GM21526 (cell line): Measurements from ENCODE around the gene TENT4A.
"Not testable (repeated sequence)": the region's sequence is repeated elsewhere in the genome, so short reads cannot be mapped to it uniquely, and the experiment has no call there.

ENCODE experiments used
- ATAC-seq: cut with Tn5 transposase; IDR thresholded peaks from one replicate; pipeline ENCODE4 v1.9.1; 2021; ENCODE audit warnings: moderate library complexity; ENCODE audit not compliant: unreplicated experiment, low FRiP score

Gene TENT4A

GRCh38 chr5:6713274-6714225 lies at the start of gene TENT4A:
TENT4A (plus strand) TSS chr5:6713432; CDS start chr5:6713984, 552 bp downstream.
- no peak for ATAC-seq

DNA sequence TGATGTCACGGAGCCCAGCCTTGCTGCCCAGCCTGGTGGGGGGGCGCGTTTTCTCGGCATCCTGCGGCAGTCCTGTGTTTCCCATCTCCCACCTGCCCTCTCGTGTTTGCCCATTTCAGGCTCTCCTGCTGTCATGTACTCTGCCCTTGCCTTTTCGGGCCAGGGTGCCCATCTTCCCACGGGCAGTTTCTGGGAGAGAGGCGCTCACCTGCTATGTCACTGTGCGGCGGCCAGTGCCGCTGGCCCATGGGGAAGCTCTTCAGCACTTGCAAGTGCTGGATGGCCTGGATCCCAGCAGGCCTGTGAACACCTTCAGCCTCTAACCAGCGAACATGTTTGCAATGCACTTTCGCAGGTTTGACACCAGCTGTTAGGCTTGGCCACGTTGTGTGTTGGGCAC lies 46.5 kb upstream of the TENT4A start:
- ATAC-seq = no peak

- no peak for ATAC-seq
These were observed 45.6 kb upstream of the TENT4A start for GRCh38 chr5:6667648-6668047.

- ATAC-seq = not testable (repeated sequence)
These were observed 44.5 kb upstream of the TENT4A start for GRCh38 chr5:6668717-6669116.

GRCh38 chr5:6673031-6673430 lies 40.2 kb upstream of the TENT4A start:
- no peak for ATAC-seq

DNA sequence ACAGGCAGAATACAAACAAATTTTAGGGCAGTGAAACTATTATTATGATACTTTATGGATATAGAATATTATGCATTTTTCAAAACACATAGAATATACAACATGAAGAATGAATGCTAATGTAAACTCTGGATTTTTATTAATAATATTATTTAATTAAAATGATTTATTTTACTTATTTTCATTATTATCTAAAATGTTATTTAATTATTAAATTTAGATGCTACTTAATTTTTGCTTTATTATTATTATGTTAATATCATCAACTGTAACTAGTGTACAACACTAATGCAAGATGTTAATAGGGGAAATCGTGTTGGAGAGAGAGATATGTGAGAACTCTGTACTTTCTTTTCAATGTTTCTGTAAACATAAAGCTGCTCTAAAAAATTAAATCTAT lies 39.3 kb upstream of the TENT4A start:
- no peak for ATAC-seq

DNA sequence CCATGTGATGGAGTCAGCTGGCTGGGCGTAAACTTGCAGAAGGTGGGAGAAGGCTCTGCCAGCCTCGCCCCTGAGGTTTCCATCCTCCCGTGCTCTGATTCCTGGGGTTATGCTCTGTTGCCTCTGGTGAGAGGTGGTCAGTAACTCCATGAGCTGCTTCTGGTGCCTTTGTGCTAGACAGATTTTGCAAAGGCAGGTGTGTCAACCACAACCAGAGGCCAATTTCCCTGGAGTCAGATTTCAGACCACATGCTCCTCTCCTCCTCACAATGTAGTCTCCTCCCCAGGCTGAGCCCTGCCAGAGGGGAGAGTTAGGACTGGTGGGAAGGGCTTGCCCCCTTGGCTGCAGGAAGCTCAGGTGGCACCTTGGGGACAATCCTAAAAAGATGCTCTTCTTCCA lies 38.8 kb upstream of the TENT4A start:
- no peak for ATAC-seq

GRCh38 chr5:6674886-6675285 lies 38.3 kb upstream of the TENT4A start:
- no peak for ATAC-seq

- ATAC-seq = no peak
These were observed 37.3 kb upstream of the TENT4A start for GRCh38 chr5:6675784-6676491.

- no peak for ATAC-seq
These were observed 36.5 kb upstream of the TENT4A start for GRCh38 chr5:6676702-6677101.

- ATAC-seq = no peak
These were observed 34.8 kb upstream of the TENT4A start for GRCh38 chr5:6678385-6678784.

DNA sequence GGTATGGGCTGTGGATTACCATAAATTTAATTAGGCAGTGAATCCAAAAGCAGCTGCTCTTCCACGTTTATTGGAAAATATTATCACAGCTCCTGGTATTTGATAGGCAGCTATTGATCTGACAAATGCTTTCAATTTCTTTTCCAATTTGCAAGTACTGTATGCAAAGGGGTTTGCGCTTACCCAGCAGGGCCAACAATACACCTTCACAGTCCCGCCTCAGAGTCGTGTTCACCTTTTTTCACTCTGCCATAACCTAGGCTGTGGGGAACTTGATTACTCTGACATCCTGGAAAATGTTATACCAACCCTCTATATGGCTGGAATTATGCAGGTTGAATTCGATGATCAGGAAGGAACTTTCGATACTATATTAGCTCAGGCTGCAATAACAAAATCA lies 32.3 kb upstream of the TENT4A start:
- ATAC-seq = no peak

- ATAC-seq = no peak
These were observed 31.6 kb upstream of the TENT4A start for GRCh38 chr5:6681682-6682081.

- no peak for ATAC-seq
These were observed 31.0 kb upstream of the TENT4A start for GRCh38 chr5:6682239-6682638.

DNA sequence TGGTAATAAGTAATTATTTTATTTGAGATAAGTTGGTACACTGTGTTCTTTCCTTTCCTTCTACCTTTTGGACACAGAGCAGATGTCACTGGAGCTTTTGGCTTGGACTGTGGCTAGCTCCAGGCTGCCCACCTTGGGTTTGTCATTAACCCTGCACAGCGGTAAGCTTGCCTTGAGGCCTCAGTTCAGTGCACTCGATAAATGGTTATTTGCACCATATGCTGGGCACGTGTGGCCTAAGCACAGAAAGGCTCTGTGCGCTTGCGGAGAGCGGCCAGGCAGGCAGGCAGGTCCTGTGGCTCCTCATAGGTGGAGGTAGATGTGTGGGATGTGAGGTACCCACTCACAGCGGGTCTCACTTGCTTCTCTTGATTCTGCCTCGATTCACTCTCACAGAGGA lies 30.0 kb upstream of the TENT4A start:
- no peak for ATAC-seq

- no peak for ATAC-seq
These were observed 29.2 kb upstream of the TENT4A start for GRCh38 chr5:6684075-6684474.

DNA sequence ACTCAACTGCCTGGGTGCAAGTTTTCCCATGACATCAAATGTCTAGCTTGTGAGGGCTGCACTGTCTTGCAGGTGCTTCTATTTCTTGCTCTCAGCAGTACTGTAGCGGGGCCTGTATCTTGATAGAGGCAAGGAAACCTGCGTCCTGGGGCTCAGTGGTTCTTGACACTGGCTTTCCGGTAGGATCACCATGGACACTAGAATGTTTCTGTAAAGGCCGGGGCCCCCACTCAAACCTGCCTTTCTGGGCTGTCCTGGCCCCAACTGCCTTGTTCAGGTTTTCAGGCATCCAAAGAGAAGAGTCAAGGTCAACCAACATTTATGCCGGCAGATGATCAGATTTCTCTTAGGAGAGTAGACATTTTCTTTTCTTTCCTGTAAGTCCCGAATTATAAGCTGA lies 26.7 kb upstream of the TENT4A start:
- ATAC-seq = no peak

DNA sequence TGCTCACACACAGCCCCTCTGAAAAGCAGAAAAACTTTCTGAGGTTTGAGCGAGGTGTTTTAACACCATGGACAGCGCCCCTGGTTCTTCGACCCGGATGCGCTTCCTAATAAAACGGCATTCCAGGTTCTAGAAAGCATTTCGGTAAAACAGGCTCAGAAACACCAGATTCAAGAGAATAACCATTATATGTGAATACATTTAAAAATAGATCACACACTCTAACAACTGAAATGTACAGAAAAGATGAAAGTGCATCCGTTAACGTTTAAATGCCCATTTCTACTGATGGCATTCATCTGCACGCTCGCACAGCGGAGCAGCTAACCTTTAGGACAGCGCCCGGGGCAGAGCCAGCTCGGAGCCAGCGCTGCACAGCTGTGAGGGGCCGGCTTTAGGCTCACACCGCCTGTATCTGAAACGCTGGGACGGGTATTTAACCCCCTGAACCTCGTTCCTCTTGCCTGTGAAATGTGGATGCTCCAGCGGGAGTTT lies 26.3 kb upstream of the TENT4A start:
- no peak for ATAC-seq

- ATAC-seq = no peak
These were observed 25.7 kb upstream of the TENT4A start for GRCh38 chr5:6687505-6687904.

- ATAC-seq = no peak
These were observed 20.3 kb upstream of the TENT4A start for GRCh38 chr5:6692906-6693305.

DNA sequence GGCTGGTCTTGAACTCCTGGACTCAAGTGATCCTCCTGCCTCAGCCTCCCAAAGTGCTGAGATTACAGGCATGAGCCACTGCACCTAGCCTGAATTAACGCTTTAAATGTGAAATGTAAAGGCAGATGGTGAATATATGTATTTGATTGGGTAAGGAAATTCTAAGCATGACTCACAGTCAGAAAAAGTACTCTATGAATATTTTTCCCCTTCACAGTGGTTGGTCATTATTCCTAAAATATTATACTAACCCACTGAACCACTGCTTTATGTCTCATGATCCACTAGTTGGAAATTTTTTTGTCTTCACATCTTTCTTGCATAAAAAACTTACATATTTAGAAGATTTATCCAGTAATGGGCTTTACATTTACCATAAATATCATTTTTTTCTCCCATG lies 14.5 kb upstream of the TENT4A start:
- ATAC-seq = no peak

- ATAC-seq = no peak
These were observed 13.9 kb upstream of the TENT4A start for GRCh38 chr5:6699357-6699756.
